CD4-positive, alpha-beta T cell treated with Interleukin-12 subunit alpha and Interleukin-12 subunit beta, for 1 hour (primary cell): ENCODE results near the gene ASTN2.
"Not testable (repeated sequence)": the region's sequence is repeated elsewhere in the genome, so short reads cannot be mapped to it uniquely, and the experiment has no call there.

Source experiments
- DNase-seq: peaks from one replicate; pipeline ENCODE4 v3.0.0-alpha.2; 2020

Gene ASTN2

DNA sequence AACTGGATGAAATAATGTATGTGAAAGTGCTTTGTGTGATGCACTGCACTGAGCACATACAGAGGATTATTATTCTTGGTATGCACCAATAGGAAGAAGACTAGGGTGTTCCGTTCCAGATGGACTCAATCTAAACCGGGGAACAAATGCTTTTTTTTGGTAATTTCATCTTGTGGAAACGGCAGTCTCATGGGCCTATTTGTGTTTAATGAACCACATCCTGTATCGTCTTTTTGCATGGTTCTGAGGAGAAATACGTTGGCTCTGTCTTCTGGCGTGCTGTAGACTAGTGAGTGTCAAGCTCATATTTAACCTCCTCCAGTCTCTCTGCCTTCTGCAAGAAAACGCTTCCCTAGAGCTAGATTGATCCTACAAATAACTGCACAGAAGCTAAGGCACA lies 697.7 kb downstream of the ASTN2 start:
- DNase-seq: no peak

DNA sequence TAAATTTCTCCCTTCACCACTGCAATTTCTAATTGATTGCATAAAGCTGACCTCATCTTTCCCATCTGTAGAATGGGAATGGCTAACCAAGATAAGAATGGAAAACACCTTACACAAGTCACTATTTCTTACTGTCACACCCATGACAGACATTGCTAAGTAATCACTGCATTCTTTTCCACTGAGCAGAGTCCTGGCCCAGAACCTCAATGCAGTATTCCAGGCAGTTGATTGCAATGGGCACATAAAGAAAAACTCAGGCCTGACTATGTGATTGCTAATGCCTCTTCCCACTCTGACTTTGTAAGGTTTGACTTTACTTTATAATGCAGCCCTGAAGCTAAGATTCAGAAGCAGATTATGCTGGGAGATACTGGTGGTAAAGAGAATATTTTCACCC lies 698.4 kb downstream of the ASTN2 start:
- no peak for DNase-seq

DNA sequence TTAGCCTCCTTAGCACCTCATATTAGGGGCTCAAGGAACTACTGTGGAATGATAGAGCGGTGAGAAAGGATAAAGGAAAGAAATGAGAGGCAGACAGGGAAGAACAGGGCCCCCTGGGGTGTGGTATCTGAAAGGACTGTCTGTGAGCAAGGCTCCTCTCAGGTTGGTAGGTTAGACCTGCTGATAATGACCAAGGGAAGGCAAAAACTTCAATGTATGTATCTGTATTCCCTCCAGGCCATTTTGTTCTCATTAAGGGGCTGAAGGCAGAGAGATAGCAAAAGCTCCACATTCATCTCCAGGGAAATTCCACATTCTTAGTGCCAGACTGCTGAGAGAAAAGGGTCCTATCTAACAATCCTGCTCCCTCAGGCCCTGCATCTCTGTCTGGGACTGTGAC lies 699.1 kb downstream of the ASTN2 start:
- DNase-seq: no peak

- DNase-seq: no peak
Measured at GRCh38 chr9:116713271-116713670, 701.6 kb downstream of the ASTN2 start.

DNA sequence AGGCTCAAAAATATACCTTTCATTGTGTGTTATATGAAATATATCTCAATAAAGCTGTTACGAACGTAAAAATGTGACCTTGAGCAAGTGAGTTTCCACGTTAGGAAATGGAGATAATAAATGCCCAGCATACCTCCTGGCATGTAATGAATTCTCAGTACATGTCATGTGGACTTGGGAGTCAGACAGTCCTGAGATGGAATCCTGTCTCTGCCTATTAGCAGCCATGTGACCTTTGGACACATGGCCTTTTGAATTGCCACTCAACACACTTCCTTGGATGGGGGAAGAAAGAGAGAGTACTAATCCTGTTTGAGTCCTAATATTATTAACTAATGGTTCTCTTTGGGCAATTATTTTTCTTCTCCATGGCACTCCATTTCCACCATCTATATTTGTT lies 702.1 kb downstream of the ASTN2 start:
- no peak for DNase-seq

- DNase-seq: no peak
Measured at GRCh38 chr9:116706310-116707290, 708.3 kb downstream of the ASTN2 start.

DNA sequence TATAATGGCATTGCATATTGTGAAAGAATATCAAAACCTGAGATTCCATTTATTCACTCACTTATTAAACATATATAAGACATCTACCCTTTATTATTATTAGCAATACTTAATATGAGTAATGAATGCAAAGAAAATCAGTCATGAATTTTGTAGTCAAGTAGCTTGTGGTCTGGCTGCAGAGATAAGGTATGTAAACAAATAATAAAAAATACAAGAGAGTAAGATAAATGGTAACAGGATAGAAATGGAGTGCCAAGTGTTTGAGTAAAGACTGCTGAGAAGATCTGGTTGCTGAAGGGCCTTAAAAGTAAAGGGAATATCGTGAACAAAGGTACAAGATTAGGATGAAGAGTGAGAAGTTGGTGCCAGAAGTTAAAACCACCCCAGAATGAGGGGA lies 709.3 kb downstream of the ASTN2 start:
- DNase-seq: no peak

DNA sequence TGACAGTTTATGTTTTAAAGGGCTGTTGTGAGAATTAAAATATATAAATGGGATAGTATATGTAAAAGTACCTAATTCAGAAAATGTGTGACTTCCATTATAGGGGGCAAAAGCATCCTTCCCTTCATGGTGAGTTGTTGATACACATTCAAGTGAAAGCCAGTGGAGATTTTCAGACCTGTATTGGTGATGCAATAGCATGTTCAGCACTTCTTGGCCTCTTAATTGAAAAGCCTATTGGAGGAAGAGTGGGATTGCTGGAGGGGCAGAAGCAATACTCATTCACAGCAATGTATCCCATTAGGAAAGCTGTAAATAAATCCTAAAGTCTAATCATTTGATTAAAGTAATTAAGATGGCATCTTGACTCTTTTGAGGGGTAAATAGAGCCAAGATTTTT lies 710.4 kb downstream of the ASTN2 start:
- no peak for DNase-seq

DNA sequence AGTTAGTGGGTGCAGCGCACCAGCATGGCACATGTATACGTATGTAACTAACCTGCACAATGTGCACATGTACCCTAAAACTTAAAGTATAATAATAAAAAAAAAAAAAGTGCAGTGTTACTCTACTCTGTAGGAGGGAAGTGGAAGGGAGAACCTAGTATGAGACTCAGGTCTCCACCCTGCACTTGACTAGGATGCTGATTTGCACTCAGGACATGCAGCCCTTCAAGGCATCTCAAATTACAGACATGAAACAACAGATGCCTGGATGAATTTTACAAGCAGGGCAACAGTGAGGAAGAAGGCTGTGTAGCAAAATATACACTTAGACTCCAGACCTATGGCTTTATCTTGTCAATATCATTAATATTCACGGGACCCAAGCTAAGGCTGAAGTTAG lies 711.2 kb downstream of the ASTN2 start:
- DNase-seq: no peak

DNA sequence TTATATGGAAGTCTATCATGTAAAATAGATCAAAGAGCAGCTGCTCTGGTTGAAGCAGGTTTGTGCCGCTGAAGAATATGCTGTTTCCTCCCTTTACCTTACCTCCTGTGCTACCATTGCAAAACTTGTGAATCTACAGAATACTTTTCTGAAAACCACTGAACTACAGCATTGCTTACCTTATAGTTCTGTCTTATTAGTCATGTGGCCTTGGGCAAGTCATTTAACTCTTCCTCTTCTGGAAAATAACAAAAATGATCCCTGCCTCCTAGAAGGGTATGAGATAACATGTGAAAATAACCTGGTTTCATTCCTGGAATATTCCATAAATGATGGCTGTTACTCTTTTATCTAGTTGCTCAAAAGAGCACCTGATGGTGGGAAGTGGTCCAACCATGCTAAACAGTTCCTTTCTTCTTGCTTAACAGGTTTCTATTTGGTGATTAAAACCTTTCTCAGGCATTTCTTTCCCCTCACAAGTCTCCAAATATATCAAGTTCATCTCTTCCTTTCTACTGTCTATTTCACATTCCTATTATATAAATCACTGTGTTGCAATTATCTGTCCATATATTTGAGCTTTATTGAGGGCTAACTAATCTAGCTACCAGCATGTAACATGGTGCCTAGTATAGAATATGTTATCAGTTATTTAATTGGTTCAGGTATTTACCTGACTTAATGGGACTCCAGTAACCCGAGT lies 712.8 kb downstream of the ASTN2 start:
- DNase-seq: no peak

- no peak for DNase-seq
Measured at GRCh38 chr9:116700882-116701865, 713.7 kb downstream of the ASTN2 start.

GRCh38 chr9:116700279-116700678 lies 714.6 kb downstream of the ASTN2 start:
- no peak for DNase-seq

GRCh38 chr9:116697887-116698286 lies 717.0 kb downstream of the ASTN2 start:
- DNase-seq: no peak

GRCh38 chr9:116697362-116697761 lies 717.5 kb downstream of the ASTN2 start:
- no peak for DNase-seq

DNA sequence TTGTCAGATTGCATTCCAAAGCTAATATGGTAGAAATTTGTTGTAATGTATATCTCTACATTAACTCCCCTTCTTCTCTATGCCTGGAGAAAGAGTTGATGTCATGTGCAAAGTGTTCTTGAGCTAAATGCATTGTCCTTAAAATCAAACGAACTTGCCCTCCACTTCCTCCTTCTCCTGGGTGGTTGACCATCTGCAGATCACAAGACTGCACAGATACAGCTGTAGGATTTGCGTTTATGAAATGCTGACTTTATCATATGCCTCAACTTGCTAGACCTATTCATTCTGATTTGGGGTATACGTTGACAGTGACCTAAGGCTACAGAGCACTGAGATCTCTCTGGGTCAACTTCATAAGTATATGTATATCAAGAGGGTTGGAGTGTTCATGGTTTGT lies 719.4 kb downstream of the ASTN2 start:
- DNase-seq: no peak

GRCh38 chr9:116694785-116695291 lies 720.0 kb downstream of the ASTN2 start:
- no peak for DNase-seq

GRCh38 chr9:116693233-116693731 lies 721.6 kb downstream of the ASTN2 start:
- no peak for DNase-seq

GRCh38 chr9:116692616-116693015 lies 722.2 kb downstream of the ASTN2 start:
- DNase-seq: no peak

DNA sequence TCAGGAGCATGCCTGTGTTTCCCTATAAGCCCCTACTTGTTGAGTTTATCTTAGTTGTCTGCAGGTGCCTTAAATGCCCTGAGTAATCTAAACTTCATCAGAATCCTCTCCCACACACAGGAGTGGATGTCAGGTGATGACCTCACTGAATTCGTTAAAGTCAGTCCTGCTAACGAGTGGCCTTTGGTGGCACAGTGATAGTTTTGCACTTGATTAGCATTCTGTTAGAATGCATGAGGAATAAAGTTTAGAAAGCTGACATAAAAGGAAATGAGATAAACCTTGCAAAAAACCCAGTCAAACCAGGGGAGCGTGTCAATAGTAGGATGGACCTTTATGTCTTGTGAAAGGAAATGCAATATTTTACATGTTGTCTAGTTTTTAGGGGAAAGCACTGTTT lies 723.2 kb downstream of the ASTN2 start:
- DNase-seq: no peak

GRCh38 chr9:116690805-116691204 lies 724.1 kb downstream of the ASTN2 start:
- DNase-seq: not testable (repeated sequence)

GRCh38 chr9:116689486-116690032 lies 725.3 kb downstream of the ASTN2 start:
- no peak for DNase-seq

- DNase-seq: no peak
Measured at GRCh38 chr9:116688806-116689485, 725.9 kb downstream of the ASTN2 start.
